CD4-positive, alpha-beta T cell treated with Interleukin-6 for 4 hours (primary cell): ENCODE measurements around the gene ARID1B.
A peak's percentile ranks its signal among the peaks of the same experiment; 100 is the strongest.
"Not testable (repeated sequence)": the region's sequence is repeated elsewhere in the genome, so short reads cannot be mapped to it uniquely, and the experiment has no call there.

ENCODE experiments used
- DNase-seq: peaks from one replicate; pipeline ENCODE4 v3.0.0-alpha.2; 2020; ENCODE audit warnings: mixed read lengths

ARID1B gene

DNA sequence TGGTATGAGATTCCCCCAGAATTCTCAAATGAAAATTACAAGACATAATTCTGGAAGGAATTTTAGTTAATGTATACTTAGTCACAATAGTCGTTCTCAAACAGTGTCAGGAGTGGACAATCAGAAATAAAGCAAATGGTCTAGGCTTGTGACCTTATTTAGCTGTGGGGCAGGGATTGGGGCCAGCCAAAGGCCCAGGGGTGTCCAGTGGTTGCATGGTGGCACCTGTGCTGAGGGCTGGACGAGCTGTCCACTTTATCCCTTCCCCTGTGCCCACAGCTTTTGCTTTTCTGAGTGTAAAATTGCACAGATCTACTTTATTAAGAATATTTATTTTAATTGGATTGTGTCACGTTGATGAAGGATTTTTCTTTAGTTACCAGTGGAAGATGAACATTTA, 195.0 kb downstream of the ARID1B start:
- no peak for DNase-seq

DNA sequence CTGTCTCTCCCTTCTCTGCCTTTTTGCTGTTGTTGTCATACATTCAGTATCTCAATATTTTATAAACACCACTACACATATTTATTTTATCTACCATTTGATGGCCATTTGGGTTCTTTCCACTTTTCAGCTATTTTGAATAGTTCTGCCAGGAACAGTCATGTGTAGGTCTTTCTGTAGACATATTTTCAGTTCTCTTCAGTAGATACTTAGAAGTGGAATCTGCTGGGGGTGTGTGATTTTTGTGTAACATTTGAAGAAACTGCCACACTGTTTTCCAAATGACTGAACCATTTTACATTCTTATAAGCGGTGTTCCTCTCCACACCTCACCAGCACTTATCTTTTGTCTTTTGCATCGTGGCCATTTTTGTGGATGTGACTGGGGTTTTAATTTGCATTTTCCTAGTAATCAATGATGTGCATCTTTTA, 197.7 kb downstream of the ARID1B start:
- no peak for DNase-seq

DNA sequence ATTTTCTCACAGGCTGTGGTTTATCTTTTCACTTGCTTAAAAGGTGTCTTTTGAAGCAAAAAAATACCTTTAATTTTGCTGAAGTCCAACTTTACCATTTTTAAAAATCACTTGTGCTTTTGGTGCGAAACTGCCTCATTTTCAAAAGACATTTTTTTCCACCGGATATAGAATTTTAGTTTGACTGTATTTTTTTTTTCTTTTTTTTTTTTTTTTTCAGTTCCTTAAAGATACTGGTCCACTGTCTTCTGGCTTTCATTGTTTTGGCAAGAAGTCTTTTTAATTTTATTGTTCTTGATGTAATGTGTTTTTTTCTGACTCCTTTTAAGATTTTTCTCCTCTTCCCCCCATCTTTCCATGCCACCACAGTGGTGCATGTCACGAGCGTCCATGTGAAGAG, 198.2 kb downstream of the ARID1B start:
- no peak for DNase-seq

DNA sequence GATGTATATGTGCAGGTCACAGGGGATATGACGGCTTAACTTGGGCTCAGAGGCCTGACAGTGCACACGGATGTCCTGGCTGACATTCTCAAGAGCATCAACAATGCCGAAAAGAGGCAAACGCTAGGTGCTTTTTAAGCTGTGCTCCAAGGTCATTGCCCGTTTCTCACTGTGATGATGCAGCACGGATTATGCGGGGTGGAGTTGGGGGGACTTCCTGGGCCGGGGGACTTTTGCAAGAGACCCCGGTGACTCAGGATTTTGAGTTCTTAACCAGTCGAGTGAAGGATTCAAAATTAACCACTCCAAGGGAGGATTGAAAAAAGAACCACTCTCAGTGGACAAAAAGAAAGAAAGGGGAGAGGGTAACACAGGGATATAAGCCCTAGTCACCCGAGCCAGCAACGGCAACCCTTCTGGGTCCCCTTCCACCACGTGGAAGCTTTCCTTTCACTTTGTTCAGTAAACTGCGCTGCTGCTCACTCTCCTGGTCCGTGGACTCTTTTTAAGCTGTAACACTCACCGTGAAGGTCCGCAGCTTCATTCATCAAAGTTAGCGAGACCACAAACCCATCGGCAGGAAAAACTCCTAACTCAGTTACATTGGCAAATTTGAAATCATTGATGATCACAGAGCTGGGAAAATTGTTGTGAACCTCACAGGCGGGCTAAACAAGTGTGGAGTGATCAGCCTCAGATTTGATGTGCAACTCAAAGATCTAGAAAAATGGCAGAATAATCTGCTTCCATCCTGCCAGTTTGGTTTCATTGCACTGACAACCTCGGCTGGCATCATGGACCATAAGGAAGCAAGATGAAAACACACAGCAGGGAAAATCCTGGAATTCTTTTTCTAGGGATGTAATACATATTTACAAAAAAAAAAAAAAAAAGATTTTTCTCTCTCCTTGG, 199.3 kb downstream of the ARID1B start:
- peak; percentile 37 for DNase-seq

DNA sequence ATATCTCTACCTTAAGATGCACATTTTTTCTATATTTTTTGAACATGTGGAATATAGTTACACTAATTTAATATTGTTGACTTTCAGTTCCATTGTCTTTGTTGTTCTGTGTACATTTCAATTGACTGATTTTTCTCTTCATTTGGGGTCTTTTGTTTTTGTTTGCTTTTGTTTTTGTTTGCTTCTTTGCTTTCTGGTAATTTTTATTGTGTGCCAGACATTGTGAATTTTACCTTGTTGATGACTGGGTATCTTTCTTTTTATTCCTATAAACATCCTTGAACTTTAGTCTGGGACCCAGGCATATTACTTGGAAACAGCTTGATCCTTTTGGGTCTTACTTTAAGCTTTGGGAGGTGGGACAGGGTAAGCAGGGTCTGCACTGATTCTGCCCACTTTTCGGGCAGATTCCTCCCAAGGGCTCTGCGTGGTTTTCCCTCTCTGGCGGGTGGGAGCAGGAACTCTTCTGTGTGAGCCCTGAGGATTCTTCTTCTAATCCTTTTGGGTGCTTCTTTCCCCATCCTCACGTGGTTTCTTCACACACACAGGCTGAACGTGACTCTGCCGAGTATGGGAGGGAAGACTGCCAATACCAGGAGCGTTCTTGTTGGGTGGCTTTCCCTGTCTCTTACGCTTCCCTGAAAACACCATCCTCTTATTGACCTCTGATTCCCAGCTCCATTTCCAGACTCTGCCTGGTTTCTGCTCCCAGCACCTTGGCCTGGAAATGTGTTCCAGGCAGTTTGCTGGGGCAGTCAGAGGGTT, 200.5 kb downstream of the ARID1B start:
- no peak for DNase-seq

DNA sequence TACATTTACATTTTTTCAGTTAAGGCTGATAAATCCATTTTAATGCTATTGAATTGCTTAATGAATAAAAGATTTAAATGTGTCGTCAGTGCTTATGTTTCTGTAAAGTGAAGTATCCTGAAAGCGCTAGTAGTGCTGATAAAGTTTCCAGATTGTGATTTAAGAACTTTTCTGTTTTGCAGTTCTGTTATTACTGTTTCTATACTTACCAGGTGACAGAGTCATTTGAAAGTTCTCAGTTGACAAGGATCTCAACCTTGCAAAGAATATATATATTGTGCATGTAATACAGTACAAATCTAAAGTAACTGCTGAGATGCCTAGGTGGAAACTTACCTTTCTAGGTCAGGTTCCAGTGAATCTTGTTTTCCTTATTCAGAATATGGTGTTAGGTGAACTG, 201.8 kb downstream of the ARID1B start:
- no peak for DNase-seq

DNA sequence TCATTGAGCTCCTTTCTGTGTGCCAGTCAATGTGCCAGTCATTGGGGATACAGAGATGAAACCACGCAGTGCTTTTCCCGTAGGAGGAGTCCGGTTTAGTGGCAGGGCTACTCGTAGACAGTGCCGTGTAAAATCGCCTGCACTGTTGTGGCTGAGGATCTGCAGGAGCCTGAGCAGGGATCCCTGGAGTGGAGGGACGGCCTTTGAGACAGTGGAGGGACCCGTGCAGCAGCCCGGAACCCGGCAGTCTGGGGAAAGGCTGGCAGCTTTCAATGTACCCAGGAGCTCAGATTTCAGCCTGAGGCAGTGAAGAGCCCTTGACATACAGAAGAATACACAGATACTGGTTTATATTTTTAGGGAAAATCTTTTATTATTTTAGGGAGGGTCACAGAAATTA, 203.3 kb downstream of the ARID1B start:
- DNase-seq: no peak

DNA sequence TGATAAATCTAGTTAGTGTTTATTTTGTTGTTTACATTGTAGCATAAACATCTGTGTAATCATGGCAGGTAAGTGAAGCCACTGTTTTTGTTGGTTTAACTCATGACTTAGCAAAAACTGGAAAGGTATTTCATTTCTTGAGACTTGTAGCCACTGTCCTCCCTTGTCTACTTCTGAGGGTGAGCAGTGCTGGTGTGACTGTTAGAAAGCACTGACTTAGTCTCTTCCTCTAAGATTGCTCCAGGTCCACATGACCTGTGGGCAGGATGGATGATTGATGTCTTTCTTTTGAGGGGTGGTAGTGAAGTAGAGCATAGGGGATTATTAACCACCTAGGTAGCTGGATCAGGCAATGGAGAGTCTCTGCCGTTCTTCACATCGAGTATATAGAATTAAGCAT, 203.8 kb downstream of the ARID1B start:
- no peak for DNase-seq

DNA sequence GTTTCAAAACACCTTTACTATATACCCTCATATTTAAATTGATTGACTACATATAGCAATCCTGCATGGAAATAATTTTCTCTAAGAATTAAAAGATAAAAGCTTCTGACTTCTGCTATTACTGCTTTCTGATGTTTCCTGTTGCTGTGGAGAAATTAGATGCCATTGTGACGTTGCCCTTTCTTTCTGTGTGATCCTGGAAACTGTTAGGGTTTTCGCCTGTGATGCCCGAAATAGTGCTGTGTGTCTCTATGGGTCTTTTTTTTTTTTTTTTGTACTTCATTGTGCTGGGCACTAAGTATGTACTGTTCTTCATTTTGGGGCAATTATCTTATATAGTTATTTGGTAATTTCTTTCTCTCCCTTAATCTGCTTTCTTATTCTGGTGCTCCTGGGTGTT, 205.0 kb downstream of the ARID1B start:
- no peak for DNase-seq

DNA sequence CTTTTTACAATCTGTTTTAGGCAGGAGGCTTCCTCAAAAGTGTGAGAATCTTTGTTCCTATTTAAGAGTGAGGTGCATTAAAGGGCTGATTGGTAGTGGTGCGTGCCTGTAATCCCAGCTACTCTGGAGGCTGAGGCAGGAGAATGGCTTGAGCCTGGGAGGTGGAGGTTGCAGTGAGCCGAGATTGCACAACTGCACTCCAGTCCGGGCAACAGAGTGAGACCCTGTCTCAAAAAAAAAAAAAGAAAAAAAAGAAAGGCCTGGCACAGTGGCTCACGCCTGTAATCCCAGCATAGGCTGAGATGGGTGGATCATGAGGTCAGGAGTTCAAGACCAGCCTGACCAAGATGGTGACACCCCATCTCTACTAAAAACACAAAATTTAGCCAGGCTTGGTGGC, 205.7 kb downstream of the ARID1B start:
- not testable (repeated sequence) for DNase-seq

DNA sequence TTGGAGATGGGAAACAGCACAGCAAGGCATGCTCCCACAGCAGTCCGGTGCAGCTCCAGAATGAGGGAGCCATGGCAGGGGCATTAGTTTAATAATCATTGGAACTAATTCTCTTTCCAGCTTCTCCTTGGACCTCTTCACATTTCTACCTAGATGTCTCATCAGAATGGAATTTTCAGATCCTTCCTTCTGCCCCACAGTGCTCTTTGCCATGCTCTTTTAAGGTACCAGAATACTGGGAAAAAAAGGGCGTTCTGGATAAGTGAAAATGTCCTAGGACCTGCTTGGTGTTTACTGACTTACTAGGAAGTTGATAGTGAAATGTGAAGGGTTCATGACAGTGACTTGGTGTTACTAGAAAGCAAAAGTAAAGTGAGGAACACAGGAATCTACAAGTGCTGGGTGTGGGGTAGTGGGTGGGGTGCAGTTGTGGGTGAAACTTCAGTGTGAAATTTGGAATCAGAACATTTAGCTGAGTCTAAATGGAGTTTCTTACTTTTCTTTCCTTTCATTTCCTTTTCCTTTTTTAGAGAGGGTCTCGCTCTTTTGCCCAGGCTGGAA, 207.1 kb downstream of the ARID1B start:
- DNase-seq: no peak

DNA sequence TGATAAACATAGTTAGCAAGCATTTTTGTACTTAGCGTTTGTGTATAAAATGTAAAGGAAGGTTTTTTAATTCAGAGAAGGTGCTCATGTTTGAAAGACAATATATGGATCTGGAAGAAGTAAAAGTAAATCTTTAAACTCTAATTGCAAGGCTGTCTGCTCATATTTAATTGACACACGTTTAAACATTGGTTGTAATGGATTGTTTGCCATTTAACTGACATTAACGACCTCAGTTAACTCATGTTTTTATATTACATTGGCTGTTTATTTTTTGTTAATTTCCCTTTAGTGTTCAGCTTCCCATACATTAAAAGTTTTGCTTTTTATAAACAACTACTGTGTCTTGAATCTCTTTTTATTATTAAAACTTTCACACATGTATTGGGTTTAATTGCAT, 208.1 kb downstream of the ARID1B start:
- no peak for DNase-seq

DNA sequence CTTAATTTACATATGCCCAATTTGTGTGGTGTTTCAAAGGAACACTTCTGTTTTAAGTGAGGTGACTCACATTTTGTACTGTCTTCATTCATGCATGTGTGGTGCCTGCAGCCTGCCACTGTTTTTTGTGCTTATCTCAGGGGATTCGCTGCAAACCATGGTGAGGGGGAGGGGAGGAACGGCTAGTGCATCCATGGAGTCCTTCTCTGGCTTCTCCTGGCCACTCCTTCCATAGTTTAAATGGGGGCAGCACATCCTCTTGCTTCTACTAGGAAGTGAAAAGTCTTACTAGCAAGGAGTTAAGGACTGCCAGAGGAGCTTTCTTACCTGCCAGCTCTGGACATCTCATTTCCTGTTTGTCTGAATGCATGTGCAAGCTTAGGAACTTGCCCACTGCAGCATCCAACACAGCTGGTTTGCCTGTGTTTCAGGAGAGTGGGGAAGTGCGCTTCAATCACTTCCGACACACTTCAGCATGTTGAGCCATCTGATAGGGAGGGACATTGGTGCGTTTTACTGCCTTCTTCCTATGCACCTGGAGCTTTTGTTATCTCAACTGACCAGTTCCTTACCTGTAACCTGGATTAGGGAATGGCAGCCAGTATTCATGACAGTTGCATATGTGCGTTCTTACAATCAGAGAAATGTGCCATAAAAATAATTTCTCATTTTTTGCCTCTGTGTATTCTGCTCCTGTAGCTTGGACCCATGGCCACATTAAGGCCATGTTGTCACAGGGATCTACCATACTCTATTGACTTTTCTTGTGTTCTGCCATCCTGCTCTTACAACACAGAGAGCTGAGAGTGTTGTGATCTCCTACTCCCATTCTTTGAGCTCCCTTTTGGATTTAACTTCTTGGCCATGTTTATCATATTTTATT, 211.3 kb downstream of the ARID1B start:
- DNase-seq: peak; percentile 20

DNA sequence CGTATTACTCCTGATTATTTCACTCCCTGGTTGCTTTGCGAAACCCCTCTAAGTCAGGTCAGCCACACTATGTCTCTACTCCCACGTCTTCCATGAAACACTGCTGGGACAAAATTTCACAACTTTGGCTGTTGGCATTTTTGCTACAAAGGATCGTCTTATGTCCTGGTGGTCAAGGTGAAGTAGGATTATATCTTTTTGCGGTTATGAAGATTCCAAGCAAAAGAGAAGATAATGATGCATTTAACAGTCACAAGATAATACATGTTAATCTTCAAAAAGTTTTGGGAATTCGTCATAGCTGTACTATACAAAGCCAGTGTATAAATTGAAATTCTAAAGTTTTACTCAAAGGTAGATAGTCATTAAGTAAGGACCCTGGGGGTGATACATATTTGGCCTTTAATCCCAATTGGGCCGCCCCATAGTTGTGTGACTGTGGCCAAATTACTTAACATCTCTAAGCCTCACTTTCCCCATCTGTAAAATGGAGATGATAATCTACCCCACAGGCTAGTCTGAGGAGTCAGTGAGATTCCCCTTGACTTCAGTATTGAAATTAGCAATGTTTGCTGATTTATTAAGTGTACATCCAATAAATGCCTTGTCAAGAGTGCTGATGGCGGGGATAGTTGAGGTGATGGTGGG, 212.1 kb downstream of the ARID1B start:
- DNase-seq: no peak

DNA sequence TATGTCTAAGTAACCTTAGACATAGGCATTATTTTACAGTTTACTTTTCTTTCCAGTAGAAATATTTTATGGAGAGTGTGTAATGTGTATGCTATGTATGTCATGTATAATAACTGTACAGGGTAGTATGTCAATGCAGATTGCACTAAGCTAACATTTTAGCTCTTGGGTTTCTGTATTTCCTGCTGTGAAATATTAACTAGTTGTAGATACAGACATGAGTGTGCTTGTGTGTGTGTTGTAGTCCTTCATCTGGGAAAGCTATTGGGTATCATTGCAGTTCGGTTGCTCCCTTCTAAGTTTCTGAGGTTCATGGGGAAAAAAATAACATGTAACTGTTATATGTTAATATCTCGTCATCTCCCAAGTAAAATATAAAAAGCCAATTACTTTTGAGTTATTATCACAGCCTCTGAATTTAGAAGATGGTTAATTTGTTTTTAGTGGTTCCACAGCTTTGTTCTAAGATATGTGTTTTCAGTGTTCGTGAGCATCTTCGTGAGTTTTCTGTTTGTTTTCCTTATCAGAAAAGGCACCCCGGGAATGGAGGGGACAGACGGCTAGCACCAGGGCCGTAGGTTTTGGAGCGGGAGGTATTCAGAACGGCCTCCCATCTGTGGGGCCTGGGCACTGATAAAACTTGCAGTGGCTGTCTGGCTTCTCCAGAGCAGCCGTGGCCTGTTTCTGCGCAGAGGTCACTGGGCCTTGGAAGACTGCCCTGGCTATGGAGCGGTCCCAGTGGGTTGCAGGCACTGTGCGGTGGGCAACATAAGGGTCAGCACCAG, 215.0 kb downstream of the ARID1B start:
- no peak for DNase-seq

DNA sequence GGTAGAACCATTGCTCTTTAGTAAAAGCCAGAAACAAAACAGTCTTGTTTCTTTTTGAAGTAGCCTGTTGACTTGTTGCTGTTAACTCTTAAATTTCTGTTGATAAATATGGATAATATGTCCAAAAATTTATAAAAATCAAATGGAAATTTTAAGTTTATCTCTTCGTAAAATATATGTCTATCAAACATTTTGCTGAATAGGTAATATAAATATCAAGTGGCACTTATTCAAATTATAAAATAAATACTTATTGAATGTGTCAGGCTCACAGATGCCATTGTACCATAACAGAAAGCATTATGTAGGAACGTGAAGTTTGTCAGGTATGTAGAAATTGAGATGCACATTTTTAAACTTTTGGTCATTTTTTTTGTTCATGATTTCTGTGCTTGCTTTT, 216.5 kb downstream of the ARID1B start:
- no peak for DNase-seq

DNA sequence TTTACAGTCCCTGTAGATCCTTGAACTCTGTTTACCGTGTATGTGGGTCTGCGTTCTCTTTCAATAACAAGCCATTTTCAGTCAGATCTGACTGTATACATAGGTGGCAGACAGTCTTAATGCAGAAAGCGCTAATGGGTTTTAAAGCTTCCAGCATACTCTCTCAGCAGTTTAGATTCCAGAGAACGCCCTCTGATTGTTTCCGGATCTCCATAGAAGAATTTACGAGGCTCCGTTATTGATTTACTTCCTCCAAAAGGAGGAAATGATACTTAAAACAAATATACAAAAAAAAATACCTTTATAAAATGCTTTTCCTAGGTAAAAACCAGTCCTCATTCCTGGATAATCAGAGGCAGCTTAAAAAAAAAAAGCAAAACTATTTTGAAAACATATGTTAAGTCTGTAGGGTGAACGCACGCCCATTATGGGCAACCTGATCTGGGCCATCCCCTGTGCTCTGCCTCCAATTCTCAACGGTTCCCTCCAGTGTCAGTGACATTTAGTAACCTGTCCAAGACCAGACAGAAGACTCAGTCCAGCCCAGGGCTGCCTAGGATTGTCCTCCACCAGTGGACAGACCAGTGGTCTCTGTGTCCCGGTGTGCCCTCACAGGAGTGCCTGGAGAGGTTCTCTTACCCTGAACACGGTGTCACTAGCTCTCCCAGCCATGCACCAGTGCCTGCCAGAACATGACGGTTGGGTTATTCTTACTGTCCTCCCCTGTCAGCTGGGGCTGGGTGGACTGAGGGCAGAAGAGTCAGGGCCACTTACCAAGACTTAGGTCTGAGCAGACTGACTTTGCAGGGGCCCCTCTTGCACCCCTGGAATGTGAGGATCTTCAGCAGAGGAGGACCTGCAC, 217.3 kb downstream of the ARID1B start:
- no peak for DNase-seq

DNA sequence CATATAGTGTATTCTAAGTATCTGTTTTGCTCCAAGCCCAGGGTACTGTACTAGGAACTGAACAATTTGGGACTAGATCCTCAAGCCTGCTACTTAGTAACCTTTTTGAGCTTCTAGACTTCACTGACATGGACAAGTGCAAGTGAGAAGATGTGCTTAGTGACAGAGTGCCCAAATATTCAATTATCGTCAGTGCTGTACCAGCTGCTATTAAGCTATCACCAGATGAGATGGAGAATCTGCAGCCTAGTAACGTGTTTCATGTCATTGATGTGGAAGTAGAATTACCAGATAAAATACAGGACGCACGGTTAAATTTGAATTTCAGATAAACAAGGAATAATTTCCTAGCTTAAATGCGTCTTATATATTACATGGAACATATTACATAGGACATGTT, 218.3 kb downstream of the ARID1B start:
- no peak for DNase-seq

DNA sequence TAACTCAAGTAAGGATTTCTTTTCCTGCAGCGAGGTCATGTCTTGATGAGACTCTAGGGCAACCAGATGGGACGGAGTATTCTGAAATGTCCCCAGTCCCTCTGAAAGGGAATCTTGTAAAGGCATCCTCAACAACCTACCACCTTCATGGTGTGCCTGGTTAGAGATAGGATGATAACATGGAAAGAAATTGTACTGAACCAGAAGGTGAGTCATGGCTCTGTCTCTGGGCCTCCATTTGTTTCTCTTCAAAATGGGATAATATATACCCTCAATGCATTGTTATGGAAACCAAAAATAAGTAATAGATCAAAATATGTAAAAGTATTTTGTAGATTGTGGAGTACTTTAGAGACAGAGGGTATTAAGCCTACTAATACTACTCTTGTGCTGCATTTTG, 219.1 kb downstream of the ARID1B start:
- no peak for DNase-seq

DNA sequence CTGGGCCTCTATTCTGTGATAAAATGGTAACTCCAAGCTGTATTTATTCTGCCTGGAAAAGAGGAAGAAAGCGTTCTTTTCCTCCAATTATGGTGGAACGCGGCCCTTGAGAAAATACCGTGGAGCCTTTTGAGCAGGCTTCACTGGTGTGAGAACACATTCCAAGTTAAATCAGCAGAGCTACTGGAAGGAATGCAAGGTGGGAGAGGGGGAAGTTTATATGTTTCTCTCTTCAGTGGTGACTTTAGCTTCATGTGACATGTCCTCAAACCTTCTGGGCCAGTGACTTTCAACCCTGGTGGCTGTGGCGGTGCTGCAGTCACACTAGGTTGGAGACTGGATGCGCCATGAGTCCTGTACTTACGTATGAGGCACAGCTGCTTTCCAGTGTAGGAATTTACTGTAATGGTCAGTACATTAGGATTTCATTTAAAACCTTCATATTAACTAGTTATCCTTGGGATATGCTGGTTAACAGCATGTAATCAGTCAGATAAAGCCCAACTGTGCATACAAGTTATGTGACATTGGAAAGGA, 221.7 kb downstream of the ARID1B start:
- no peak for DNase-seq
